GM19372 (cell line): ENCODE measurements around the gene DNMT1.
"Not testable (repeated sequence)": the region's sequence is repeated elsewhere in the genome, so short reads cannot be mapped to it uniquely, and the experiment has no call there.

Experiments
- ATAC-seq: cut with Tn5 transposase; IDR thresholded peaks from one replicate; pipeline ENCODE4 v1.9.1; 2021; ENCODE audit warnings: mild to moderate bottlenecking, low read depth, moderate library complexity; ENCODE audit not compliant: unreplicated experiment

The DNMT1 gene

DNA sequence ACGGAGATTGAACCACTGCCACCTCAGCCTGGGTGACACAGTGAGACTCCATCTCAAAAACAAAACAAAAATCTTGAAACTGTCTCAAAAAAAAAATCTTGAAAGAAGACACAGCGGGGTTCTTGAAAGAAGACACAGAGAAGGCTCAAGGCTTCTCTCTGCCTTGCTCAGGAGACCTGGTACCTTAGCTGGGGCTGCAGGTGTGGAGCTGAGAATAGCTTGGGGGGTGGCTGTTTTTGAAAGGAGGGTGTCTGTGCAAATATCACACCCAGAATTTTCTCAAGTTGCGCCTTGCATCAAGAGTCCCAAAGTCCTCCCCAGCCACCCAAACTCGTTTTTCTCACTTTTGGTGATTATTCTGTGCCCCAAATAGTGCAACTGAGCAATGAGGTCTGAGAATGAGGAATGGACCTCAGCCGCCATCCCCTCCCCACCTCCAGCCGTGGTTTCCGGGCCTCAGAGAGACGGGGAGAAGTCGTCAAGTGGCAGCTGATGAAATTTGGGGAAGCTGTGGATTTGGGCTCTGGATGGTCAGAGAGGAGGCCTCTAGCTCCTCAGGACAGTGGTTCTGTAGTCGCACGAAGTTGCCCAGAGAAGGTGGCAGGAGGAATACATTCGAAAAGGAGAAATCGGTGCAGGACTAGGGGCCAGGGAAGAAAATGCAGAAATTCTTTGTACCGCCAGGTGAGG is 27.6 kb upstream of the DNMT1 start:
- no peak for ATAC-seq

DNA sequence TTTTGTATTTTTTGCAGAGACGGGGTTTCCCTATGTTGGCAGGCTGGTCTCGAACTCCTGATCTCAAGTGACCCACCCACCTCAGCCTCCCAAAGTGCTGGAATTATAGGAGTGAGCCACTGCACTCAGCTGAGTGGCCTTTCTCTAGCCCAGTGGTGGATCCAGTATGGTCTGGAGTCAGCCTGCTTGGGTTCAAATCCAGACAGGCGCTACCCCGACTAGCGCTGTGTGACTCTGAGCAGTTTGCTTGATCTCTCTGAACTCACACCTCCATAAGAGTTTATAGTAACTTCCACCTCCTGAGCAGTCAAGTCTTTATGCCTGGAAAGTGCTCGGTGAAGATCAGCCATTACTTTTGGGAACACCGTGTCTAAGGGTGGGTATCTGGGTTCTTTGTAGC is 25.9 kb upstream of the DNMT1 start:
- ATAC-seq: no peak

DNA sequence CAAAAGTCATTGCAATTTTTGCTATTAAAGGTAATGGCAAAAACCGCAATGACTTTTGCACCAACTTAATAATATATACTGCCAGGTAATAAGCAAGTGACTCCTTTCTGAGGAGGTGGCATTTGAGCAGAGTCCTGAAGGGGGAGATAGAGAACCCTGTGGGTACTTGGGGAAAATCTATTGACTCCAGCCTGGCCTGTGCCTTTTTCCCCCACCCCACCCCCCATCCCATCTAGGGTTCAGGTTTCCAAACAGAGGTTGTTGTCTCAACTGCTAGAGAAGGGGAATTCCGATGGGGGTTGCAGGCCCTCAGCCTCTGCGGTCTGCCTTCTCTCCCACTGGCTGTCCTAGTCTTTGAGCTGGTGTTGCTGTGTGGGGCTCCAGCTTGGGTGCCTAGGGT is 24.9 kb upstream of the DNMT1 start:
- no peak for ATAC-seq

DNA sequence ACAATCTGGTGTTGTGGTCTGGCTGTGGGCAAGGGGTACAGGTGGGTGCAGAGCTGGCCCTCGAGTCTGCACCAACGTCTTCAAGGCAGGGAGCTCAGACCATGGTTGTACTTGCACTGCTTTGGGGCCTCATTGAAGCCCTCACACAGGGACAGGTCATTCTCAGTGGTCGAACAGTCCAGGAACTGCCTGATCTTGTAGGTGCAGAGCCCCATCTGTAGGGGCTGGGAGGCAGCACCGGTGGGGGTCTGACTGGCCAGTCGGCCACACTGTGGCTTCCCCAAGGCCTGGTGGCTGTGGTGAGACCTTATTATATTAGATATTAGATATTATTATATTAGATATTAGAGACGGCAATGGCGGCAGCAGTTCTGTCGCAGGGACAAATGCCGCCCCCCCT is 22.3 kb upstream of the DNMT1 start:
- ATAC-seq: no peak

DNA sequence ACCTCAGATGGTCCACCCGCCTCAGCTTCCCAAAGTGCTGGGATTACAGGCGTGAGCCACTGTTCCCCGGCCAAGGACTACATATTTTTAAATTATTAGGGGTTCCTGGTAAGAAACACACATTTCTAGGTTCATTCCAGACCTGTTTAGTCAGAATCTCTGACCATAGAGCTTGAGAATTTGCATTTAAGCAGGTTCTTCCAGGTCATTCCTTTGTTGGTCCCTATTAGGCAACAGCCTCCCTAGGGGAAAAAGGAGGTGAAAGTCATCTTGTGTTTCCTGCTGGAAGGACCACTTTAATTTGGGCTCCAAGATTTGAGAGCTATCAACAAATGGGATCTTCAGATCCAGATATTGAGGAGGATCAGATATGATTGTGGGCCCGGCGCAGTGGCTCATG is 20.0 kb upstream of the DNMT1 start:
- ATAC-seq: no peak

DNA sequence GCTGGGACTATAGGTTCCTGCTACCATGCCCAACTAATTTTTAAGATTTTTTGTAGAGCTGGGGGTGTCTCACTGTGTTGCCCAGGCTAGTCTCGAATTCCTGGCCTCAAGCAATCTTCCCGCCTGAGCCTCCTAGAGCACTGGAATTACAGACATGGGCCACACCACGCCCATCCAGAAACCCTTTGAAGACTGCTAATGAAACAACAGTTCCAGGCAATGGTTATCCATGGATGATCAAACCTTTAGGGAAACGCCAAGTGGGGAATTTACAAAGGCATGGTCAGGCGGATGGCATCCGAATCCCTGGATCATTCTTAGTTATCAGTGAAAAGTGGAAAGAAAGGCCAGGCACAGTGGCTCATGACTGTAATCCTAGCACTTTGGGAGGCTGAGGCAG is 16.9 kb upstream of the DNMT1 start:
- ATAC-seq: no peak

DNA sequence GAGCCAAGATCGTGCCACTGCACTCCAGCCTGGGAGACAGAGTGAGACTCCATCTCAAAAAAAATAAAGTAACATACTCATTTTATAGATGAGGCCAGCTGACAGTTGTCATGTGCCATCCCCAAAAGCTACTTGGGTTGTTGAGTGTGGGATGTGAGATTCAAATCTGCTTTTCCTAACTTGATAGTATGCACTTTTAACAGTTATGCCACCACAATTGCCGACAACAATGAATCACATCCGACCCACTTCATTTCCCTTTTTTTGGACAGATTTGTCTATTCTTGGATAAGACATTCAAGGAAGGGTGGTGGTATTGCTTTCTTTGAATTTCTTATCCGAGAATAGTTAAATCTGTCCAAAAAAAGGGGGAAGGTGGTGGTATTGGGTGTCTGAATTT is 16.3 kb upstream of the DNMT1 start:
- no peak for ATAC-seq

DNA sequence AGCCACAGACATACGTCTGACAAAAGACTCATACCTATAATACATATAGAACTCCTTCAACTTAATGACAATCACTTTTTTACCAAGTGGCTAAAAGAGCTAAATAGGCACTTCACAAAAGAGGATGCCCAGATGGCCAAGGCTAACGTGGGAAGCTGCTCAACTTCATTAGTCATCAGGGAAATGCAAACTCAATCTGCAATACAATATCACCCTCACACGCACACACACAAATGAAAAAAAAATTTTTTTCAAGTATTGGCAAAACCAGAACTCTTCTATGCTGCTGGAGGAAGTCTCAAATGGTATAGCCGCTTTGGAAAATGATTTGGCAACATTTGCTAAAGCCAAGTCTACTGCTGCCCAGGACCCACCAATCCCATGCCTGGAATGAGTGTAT is 14.6 kb upstream of the DNMT1 start:
- no peak for ATAC-seq

DNA sequence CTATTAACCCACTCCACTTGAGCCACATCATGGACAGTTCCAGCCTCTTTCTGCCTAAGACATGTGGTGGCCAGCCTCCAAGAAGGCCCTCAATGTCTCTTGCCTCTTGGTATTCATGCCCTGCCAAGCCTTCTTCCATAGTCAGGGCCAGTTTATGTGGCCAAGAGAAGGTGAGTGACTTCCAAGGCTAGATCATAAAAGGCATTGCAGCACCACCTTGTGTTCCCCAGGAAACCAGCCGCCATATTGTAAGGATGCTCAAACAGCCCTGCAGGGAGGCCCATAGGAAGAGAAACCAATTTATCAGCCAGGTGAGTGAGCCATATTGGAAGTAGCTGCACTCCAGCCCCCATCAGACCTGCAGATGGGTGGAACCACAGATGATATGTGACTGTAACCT is 12.3 kb upstream of the DNMT1 start:
- no peak for ATAC-seq

DNA sequence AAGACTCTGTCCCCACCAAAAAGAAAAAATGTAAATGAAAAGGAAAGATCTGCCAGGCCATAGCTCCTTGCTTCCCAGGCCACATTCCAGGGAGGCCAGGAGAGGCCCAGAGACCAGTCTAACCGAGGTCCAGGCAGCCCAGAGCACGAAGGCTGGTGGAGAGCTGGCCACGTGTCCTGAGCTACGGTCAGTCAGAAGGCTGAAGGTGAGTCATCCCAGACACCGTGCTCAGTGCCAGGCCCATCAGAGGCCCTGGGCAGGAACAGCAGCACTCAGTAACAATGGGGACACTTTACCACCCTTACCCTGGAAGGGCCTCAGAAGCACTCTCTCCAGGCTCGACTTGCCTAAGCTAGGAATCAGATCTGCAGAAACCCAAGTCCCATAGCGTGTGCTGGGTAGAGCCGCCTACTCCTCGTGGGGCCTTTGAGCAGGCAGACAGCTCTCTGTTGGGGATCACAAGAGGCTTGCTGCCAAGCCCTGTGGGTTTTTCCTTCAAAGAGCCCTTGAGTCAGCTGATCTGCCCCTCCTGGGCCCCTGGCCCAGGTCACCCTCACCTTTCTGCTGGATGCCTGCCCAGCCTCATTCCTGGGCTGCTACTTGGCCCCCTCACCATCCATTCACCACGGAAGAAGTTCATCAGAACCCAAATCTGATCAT is 11.6 kb upstream of the DNMT1 start:
- ATAC-seq: no peak

DNA sequence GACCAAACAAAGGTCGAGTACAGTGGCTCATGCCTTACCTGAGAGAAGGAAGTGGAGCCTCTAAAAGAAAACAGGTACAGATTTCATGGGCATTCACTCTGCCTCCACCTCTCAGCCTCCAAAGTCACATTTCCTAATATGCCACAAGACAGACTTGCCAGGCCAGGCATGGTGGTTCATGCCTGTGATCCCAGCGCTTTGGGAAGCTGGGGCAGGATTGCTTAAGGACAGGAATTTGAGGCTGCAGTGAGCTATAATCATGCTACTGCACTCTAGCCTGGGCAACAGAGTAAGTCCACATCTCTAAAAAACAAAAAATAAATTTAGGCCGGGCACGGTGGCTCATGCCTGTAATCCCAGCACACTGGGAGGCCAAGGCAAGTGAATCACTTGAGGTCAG is 10.9 kb upstream of the DNMT1 start:
- no peak for ATAC-seq

DNA sequence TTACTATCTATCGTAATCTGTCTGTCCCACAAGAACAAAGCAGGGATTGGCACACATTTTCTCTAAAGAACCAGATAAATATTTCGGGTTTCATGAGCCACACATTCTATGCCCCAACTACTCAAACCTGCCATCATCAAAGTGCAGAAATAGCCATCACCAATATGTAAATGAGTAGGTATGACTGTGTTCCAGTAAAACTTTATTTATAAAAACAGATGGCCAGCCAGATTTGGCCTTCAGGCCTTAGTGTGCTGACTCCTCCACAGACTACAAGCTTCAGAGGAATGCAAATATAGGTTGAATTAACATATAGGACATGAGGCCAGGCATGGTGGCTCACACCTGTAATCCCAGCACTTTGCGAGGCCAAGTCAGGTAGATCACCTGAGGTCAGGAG is 8.9 kb upstream of the DNMT1 start:
- no peak for ATAC-seq

DNA sequence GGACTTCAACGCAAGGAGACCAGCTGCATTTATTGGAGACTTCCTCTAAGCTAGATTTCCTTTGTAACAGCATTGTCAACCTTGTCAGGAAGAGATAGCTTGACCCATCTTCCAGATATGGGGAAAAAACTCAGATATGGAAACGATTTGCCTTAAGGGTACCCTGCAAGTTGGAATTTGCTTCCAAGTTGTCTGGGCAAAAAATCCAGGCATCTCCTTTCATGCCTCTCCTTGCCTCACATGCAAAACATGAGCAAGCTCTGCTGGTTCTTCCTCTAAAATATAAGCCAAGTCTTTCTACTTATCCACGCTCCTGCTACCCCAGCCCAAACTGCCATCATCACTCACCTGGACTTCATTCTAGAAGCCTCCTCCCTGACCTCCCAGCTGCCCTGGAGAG is 6.4 kb upstream of the DNMT1 start:
- no peak for ATAC-seq

DNA sequence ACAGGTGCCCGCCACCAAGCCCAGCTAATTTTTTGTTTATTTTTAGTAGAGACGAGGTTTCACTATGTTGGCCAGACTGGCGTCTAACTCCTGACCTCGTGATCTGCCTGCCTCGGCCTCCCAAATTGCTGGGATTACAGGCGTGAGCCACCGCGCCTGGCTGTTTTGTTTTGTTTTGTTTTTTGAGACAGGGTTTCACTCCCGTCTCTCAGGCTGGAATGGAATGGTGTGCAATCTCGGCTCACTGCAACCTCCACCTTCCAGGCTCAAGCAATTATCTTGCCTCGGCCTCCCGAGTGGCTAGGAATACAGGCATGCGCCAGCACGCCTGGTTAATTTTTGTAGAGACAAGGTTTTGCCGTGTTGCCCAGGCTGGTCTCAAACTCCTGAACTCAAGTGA is 5.3 kb upstream of the DNMT1 start:
- ATAC-seq: not testable (repeated sequence)

DNA sequence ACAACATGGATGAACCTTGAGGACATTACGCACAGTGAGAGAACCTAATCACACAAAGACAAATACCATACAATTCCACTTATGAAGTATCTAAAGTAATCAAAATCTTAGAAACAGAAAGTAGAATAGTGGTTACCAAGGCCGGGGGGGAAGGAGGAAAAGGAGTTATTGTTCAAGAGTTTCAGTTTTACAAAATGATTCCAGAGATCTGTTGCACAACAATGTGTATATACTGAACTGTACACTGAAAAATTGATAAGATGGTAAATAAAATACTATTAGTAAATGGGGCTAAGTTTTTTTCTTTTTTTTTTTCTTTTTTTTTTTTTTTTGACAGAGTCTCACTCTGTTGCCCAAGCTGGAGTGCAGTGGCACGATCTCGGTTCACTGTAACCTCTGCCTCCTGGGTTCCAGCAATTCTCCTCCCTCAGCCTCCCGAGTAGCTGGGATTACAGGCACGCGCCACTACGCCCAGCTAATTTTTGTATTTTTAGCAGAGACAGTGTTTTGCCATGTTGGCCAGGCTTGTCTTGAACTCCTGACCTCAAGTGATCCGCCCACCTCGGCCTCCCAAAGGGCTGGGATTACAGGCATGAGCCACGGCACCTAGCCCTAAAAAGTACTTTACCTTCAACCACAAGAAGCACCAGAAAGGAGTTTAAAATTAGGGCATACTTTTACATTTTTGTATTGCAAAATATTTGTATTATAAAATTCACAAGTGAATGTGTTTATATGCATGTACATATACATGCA is 4.3 kb upstream of the DNMT1 start:
- not testable (repeated sequence) for ATAC-seq

DNA sequence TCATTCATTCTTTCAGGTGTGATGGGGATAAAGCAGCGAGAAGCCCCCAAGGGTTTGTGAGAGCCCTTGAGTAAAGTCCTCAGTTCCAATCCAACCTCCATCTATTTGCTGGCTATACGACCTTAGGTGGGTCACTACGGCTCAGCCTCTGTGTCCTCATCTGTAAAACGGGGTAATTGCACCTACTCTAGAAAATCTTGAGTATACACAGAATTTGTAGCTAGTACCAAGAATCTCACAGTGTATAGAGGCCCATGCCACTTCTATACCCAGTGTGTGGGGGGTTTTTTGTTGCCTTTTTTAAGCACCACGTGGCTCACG is 406 bp upstream of the DNMT1 start:
- no peak for ATAC-seq

DNA sequence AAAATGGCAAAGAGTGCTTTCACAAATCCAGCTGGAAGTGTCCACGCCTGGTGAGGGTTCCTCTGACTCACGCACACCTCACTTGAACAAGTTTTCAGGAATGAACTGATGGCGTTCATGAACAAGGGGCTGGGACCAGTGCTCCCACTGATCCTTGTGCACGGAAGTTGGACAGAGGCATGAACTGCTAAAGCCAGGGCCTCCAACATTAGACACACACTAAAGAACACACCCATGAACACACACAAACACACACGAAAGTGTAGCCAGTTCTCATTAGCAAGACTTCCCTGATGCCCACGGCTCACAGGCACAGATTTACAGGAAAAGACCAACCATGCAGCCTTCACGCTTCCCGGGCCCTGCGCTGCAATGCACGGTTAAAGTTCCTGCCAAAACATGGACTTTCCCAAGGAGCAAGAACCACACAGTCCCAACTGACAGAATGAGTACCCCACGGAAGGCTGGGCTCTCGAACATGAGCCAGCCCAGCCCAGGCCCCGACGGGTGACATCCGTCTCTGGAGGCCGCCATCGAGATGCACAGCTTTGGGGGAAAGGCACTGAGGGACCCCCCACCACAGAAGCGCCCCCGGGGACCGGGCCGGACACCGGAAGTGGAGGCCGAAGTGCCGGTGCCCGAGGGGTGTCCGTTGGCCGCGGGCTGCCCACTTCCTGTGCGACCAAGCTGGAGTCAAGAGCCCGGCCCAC is 808 bp downstream of the DNMT1 start:
- ATAC-seq: no peak

DNA sequence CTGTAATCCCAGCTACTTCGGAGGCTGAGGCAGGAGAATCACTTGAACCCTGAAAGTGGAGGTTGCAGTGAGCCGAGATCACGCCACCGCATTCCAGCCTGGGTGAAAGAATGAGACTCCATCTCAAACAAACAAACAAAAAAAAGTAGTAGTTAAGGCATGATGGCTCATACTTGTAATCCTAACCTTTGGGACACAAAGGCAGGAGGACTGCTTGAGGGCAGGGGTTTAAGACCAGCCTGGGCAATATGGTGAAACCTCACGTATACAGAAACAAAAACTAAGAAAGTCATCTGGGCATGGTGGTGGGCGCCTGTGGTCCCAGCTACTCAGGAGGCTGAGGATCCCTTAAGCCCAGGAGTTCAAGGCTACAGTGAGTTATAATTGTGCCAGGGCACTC is 1.8 kb downstream of the DNMT1 start:
- ATAC-seq: no peak

DNA sequence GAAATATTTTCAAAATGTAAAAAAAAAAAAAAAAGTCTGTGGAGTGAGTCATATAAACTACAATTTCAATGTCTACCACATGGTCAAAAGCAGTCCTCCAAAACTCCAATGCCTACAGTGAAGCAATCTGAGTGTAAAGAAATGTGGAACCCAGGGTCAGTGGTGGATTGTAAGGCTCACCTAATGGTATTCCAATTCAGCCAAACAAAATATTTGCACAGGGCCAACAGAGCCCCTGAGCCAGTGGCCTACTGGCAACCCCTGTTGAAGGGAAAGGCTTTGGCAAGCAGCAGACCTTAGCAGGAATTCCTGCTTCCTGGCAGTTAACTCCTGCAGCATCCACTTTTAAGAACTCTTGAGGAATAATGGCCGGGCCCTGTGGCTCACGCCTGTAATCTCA is 3.4 kb downstream of the DNMT1 start:
- no peak for ATAC-seq

DNA sequence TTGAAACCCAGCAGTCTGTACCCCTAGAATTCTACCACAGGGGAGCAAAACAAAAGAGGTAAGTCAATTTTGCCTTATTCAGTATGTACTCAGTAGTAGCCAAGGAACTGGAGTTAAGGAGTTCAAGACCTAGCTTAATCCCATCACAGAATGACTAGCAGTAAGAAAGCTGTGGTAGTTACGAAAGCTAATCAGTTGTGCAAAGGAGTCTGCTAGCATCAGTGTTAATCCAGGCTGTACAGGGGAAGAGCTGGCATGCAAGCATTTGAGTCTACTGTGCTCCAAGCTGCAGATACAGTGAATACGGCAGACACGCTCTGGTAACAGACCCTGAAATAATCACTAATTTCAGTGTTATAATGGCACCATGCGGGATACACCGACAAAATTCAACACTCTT is 4.7 kb downstream of the DNMT1 start:
- no peak for ATAC-seq

DNA sequence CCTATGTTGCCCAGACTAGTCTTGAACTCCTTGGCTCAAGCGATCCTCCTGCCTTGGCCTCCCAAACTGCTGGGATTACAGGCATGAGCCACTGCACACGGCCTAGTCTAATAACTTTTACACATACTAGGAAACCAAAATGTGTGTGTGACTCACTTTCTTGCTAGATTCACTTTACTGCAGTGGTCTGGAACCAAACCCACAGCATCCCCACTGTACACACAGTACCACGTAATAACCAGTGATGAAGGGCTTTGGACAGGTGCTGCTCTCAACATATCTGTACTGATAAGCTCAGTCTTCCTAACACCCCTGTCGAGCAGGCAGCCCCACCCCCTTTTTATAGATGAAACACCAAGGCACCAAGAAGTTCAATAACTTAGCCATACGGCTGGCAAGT is 5.1 kb downstream of the DNMT1 start:
- ATAC-seq: no peak
